Naive B cell (primary cell): ENCODE measurements around the gene FSTL1. TPM values are rescaled to one million over a fixed set of nuclear protein-coding genes. Genes with fewer than 3 reads are reported as not detected.

Experiments
- ATAC-seq, 2 donors: fragments of 150-1000 bp; cut with Tn5 transposase; 2 replicates each; pipeline ENCODE4 v1.10.0; 2021; ENCODE audit warnings: low read depth in 2 of 2, mild to moderate bottlenecking in 2 of 2, moderate library complexity in 2 of 2
- DNase-seq: peaks from one replicate; pipeline ENCODE4 v3.0.0; 2022
- H3K27ac Mint-ChIP-seq, 6 donors: one replicate each; pipeline ENCODE4 v1.8.0; 2020 to 2022; ENCODE audit warnings: mild to moderate bottlenecking in 6 of 6, mixed read lengths in 6 of 6, moderate library complexity in 5 of 6, inconsistent platforms in 2 of 6
- H3K27me3 Mint-ChIP-seq, 3 donors: one replicate each; pipeline ENCODE4 v1.8.0; 2021 to 2022; ENCODE audit warnings: mixed read lengths in 3 of 3, mild to moderate bottlenecking in 1 of 3
- H3K36me3 Mint-ChIP-seq, 2 donors: one replicate each; pipeline ENCODE4 v1.8.0; 2020 to 2022; ENCODE audit warnings: mixed read lengths in 2 of 2, inconsistent platforms in 1 of 2, mild to moderate bottlenecking in 1 of 2
- H3K4me1 Mint-ChIP-seq, 3 donors: one replicate each; pipeline ENCODE4 v1.8.0; 2020 to 2022; ENCODE audit warnings: mixed read lengths in 3 of 3, inconsistent platforms in 1 of 3, mild to moderate bottlenecking in 1 of 3, moderate library complexity in 1 of 3
- H3K4me3 Mint-ChIP-seq, 8 donors: one replicate each; pipeline ENCODE4 v1.8.0; 2020 to 2022; ENCODE audit warnings: mild to moderate bottlenecking in 8 of 8, mixed read lengths in 8 of 8, moderate library complexity in 8 of 8, inconsistent platforms in 2 of 8
- H3K9me3 Mint-ChIP-seq, 7 donors: one replicate each; pipeline ENCODE4 v1.8.0; 2020 to 2022; ENCODE audit warnings: mixed read lengths in 7 of 7, mild to moderate bottlenecking in 5 of 7, inconsistent platforms in 2 of 7, moderate library complexity in 1 of 7
- polyA plus RNA-seq, 6 donors: library from polyadenylated mRNA; unstranded; fragments of 300-500 nt; fragmentation: Illumina TruSeq; gene quantifications; one replicate each; pipeline ENCODE4 v1.2.3, GENCODE V29; 2021; ENCODE audit warnings: low read depth in 6 of 6

The FSTL1 gene
- polyA plus RNA-seq, 6 donors from 2014 or later = 0.29 to 1.3 (median 0.92) TPM; not detected in 3

DNA sequence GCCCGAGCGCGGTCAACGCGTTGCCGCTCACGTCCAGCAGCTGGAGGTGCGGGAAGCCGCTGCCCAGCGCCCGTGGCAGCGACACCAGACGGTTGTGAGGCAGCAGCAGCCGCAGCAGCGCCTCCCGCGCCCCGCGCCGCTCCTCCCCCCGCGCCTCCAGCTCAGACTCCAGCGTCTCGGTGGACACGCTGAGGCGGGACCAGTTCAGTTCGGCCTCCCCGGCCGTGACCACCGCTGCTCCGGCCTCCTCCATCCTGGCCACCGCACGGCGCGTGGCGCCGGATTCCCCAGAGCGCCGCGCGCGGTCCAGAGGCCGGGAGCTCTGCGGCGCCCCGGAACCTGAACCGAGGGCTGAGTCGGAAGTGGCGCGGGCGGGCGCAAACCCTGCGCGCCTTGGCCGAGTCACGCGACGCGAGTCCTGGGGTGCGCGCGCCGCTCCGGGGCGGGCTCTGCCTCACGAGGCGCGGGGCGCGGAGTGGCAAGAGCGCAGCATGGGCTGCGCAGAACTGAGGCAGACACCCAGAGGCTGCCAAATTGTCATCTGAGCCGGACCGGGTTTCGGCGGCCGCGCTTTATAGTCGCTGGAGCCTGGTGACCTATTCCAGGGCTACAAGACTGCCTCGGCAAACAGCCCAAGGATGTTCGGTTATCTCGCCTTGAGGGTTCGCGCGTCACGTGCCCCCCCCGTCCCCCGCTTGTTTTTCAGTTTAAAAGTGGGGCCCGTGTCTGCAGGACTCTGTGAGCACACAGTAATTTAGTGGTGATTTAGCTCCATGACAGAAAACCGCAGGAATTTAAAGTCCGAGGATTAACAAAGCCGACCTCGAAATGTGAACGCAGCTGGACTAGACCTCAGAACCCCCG lies 101.6 kb downstream of the FSTL1 start, which contains the start of gene LRRC58:
LRRC58 (minus strand) TSS at position 364 of the 864 bp plus-strand sequence; CDS start at position 253, 111 bp downstream.
- H3K4me1 Mint-ChIP-seq = peaks cover 35% of the 10 kb centered on the region in 3 donors
- peaks cover 6 to 9% (median 8%) of the 10 kb centered on the region in 3 donors for H3K27me3 Mint-ChIP-seq
- ATAC-seq = peak; percentile 89 to 90
- H3K36me3 Mint-ChIP-seq = peaks cover 0 to 7% of the 10 kb centered on the region in 2 donors
- DNase-seq = peak; percentile 93
- H3K27ac Mint-ChIP-seq = peak within 1 kb of the TSS; percentile 88 to 97 (median 95)
- no peaks in the 10 kb centered on the region for H3K9me3 Mint-ChIP-seq
- H3K4me3 Mint-ChIP-seq = peak within 1 kb of the TSS; percentile 89 to 98 (median 96)

DNA sequence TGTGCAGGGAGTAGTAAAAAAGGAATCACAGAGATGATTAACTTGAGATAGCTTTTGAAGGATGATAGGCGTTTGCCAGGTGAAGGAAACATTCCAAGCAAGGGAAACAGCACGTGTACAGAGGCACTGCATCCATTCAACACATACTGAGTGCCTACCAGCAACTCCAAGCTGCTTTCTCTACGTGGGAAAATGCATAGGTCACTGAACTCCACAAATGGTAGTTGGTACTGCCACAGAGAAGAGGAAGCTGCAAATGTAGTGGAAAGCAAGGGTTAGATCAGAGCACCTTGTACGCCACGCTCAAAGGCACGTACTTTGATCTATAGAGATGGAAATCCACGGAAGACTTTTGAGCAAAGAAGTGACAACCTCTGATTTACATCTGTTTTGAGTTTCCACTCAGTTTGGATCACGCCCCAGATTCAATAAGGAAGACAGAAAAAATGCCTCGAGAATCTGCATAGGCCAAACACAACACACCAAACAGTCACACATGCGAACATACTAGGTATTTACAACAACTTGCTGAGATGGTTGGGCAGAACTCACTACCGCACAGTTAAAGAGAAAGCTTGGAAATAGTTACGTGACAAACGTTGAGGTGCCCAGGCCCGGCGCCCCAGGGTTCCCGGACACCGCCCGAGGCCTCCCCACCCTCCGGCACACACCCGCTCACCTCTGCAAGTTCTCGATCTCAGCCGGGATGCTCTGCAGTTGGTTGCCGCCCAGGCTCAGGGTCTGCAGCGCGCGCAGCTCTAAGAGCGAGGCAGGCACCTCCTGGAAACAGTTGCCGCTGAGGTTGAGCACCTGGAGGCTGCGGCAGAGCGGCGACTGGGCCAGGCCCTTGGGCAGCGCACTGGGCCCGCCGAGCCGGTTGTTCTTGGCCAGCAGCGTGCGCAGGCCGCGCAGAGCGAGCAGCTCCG lies 102.5 kb downstream of the FSTL1 start:
- Mint-ChIP-seq H3K27me3 (peaks cover 0 to 6% (median under 1%) of the 10 kb centered on the region in 3 donors), H3K4me1 (peaks cover 35 to 42% (median 35%) of the 10 kb centered on the region in 3 donors), H3K36me3 (peaks cover 0 to 9% of the 10 kb centered on the region in 2 donors), H3K9me3 (no peaks in the 10 kb centered on the region), H3K4me3 (peak overlapping the region; percentile 89 to 98 (median 94)), H3K27ac (peak overlapping the region; percentile 76 to 94 (median 91))
- DNase-seq = peak; percentile 20
- peak; percentile 49 for ATAC-seq

DNA sequence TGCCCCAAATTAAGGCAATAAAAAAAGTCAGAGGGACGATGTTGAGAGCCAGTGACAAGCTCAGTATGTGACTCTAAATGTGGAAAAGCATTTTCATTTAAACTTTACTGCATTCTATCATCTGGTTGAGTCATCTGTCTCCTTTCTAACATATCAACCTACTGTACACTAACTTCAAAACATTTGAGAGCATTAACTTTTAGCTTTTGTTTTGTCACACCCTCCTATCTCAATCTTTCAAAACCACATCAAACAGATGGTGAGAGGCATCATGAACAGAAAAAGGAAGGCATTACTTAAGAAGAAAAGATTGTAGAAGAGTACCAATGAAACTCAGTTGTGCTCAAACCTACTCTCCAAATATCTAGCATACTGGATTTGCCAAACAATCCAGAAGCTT lies 106.4 kb downstream of the FSTL1 start:
- ATAC-seq = no peak
- Mint-ChIP-seq H3K36me3 (peaks cover 2 to 25% of the 10 kb centered on the region in 2 donors), H3K9me3 (peaks cover 0 to 6% (median 5%) of the 10 kb centered on the region in 7 donors)

More for the DNA sequence above, 106.4 kb downstream of the FSTL1 start:
- Mint-ChIP-seq H3K4me1 (peaks cover 34 to 39% (median 36%) of the 10 kb centered on the region in 3 donors), H3K4me3 (peak overlapping the region in 1 of 8 donors; percentile 3), H3K27ac (no peak overlapping the region), H3K27me3 (no peaks in the 10 kb centered on the region)
- DNase-seq = no peak

Other genes starting within 250 kb of the FSTL1 start
- gene GPR156, start 165.8 kb downstream of the FSTL1 start, polyA plus RNA-seq = not detected
- gene LRRC58, start 101.6 kb downstream of the FSTL1 start, polyA plus RNA-seq = 10 to 100 TPM in 1 of 6 donors, 1 to 10 TPM in 5; 5.9 to 10.4 (median 9.0) TPM
- 100 to 1,000 TPM; 192 to 261 (median 230) TPM for gene NDUFB4, start 145.3 kb upstream of the FSTL1 start, polyA plus RNA-seq
- gene HGD, start 231.2 kb upstream of the FSTL1 start, polyA plus RNA-seq = 1 to 10 TPM in 1 of 6 donors, under 1 TPM in 3, not detected in 2; 0.42 to 1.5 (median 0.85) TPM